B cell (primary cell): ENCODE results near the gene OR8A1. TPM values are rescaled to one million over a fixed set of nuclear protein-coding genes. Genes with fewer than 3 reads are reported as not detected.

ENCODE experiments used
- ATAC-seq: fragments of 200-7000 bp; cut with Tn5 transposase; one replicate; pipeline ENCODE4 v1.10.0; 2021; ENCODE audit warnings: low read depth, mild to moderate bottlenecking, moderate number of reproducible peaks, moderate library complexity
- CTCF ChIA-PET: fragments of 350-600 bp; sonication (Branson Sonifier 250); formaldehyde crosslinking; loops from one replicate; lab custom pipeline; 2021; ENCODE audit warnings: antibody characterized with exemption, inconsistent platforms; lab: Charles Lee
- POLR2A ChIA-PET: fragments of 350-600 bp; sonication (Branson Sonifier 250); formaldehyde crosslinking; loops from one replicate; lab custom pipeline; 2021; ENCODE audit warnings: antibody characterized with exemption; lab: Charles Lee
- DNase-seq: peaks from one replicate; pipeline ENCODE4 v3.0.0; 2013
- H2AFZ ChIP-seq: 2 replicates; pipeline ENCODE4 v1.6.1; 2012; ENCODE audit warnings: mild to moderate bottlenecking, low read depth, low read length; ENCODE audit not compliant: insufficient read depth, poor library complexity, severe bottlenecking
- H3K27ac ChIP-seq, 2 donors: 1 replicate in 1 of 2; 2 replicates in 1 of 2; pipeline ENCODE4 v1.5.1; 2012 to 2013; ENCODE audit warnings: low read length in 2 of 2, mild to moderate bottlenecking in 2 of 2, moderate library complexity in 1 of 2
- H3K27me3 ChIP-seq, 4 experiments: fragments of 200-600 bp in 1 of 4; sonication (generic) in 1 of 4; replicated peaks in 1 of 4; 1 replicate in 2 of 4; 2 replicates in 2 of 4; pipeline versions ENCODE4 v1.6.1 to v1.7.0; 2013 to 2016; ENCODE audit warnings: low read length in 3 of 4, mild to moderate bottlenecking in 2 of 4, mixed read lengths in 1 of 4, moderate library complexity in 1 of 4; ENCODE audit not compliant: insufficient read depth in 4 of 4, control insufficient read depth in 3 of 4; ENCODE audit errors: control extremely low read depth in 1 of 4
- H3K36me3 ChIP-seq, 2 experiments: replicated peaks in 1 of 2; 1 replicate in 1 of 2; 2 replicates in 1 of 2; pipeline versions ENCODE4 v1.6.1 to v1.7.1; 2013; ENCODE audit warnings: low read length in 1 of 2; ENCODE audit not compliant: insufficient read depth in 2 of 2, control insufficient read depth in 1 of 2; ENCODE audit errors: control extremely low read depth in 1 of 2, extremely low read depth in 1 of 2
- H3K4me1 ChIP-seq, 2 donors: fragments of 200-600 bp in 1 of 2; sonication (generic) in 1 of 2; 1 replicate in 1 of 2; 2 replicates in 1 of 2; pipeline versions ENCODE4 v1.5.1 to v1.6.1; 2013 to 2017; ENCODE audit warnings: low read length in 2 of 2; ENCODE audit not compliant: control insufficient read depth in 2 of 2, insufficient read depth in 2 of 2
- H3K4me2 ChIP-seq: replicated peaks from 2 replicates; pipeline ENCODE3; 2012; ENCODE audit warnings: mild to moderate bottlenecking, low read depth, low read length; ENCODE audit not compliant: poor library complexity, severe bottlenecking
- H3K4me3 ChIP-seq, 5 experiments: fragments of 200-600 bp in 1 of 5; sonication (generic) in 1 of 5; 1 replicate in 3 of 5; 2 replicates in 2 of 5; pipeline versions ENCODE4 v1.5.1 to v1.7.0; 2011 to 2016; ENCODE audit warnings: low read length in 4 of 5, mild to moderate bottlenecking in 4 of 5, low read depth in 2 of 5, control low read depth in 1 of 5, moderate library complexity in 1 of 5; ENCODE audit not compliant: insufficient read depth in 1 of 5; ENCODE audit errors: control extremely low read depth in 1 of 5, extremely low read depth in 1 of 5
- H3K79me2 ChIP-seq: fragments of 200-600 bp; sonication (generic); one replicate; pipeline ENCODE4 v1.6.0; 2016; ENCODE audit warnings: low read length; ENCODE audit not compliant: control insufficient read depth, insufficient read depth
- H3K9ac ChIP-seq: fragments of 200-600 bp; sonication (generic); 2 replicates; pipeline ENCODE4 v1.6.1; 2017; ENCODE audit warnings: mild to moderate bottlenecking, low read length, moderate library complexity
- H3K9me3 ChIP-seq, 3 donors: one replicate each; pipeline versions ENCODE4 v1.6.1 to v1.7.1; 2013; ENCODE audit warnings: low read length in 2 of 3; ENCODE audit not compliant: control insufficient read depth in 2 of 3, insufficient read depth in 1 of 3; ENCODE audit errors: control extremely low read depth in 1 of 3
- H4K20me1 ChIP-seq: 2 replicates; pipeline ENCODE4 v1.6.0; 2012; ENCODE audit warnings: mild to moderate bottlenecking, low read length; ENCODE audit not compliant: insufficient read depth, control insufficient read depth, poor library complexity, severe bottlenecking
- H3K27ac Mint-ChIP-seq: one replicate; pipeline ENCODE4 v1.8.0; 2021; ENCODE audit warnings: mixed read lengths
- H3K27me3 Mint-ChIP-seq: one replicate; pipeline ENCODE4 v1.8.0; 2021; ENCODE audit warnings: mixed read lengths
- H3K4me1 Mint-ChIP-seq: one replicate; pipeline ENCODE4 v1.8.0; 2021; ENCODE audit warnings: mixed read lengths
- H3K4me3 Mint-ChIP-seq: one replicate; pipeline ENCODE4 v1.8.0; 2021; ENCODE audit warnings: mixed read lengths
- H3K9me3 Mint-ChIP-seq: one replicate; pipeline ENCODE4 v1.8.0; 2022; ENCODE audit warnings: mixed read lengths; ENCODE audit not compliant: insufficient read depth
- CTCF ChIP-seq: fragments of 200-600 bp; IDR thresholded peaks from one replicate; pipeline ENCODE4 v1.8.0; 2022; ENCODE audit warnings: antibody characterized with exemption, mild to moderate bottlenecking
- EZH2 ChIP-seq: IDR thresholded peaks from 2 replicates; pipeline ENCODE4 v1.6.1; 2012; ENCODE audit warnings: borderline replicate concordance, low read depth, mild to moderate bottlenecking, moderate library complexity, low read length; ENCODE audit not compliant: insufficient read depth, poor library complexity, severe bottlenecking
- WGBS: methylation state at CpG from one replicate; pipeline ENCODE4 v1.1.5; 2013; ENCODE audit warnings: missing lambda C conversion rate; ENCODE audit not compliant: insufficient coverage; 5-methylcytosine and 5-hydroxymethylcytosine counted together
- intact Hi-C: fragments of 100-400 bp; cut with micrococcal nuclease; formaldehyde crosslinking; loops from one replicate; pipeline ENCODE4 v1.10.0; 2022
- polyA plus RNA-seq: library from polyadenylated mRNA; depleted of rRNA; stranded (reverse); fragments of >200 nt; gene quantifications from 2 replicates; pipeline ENCODE4 v1.2.3, GENCODE V29; 2012
- total RNA-seq, 2 donors: library from RNA; stranded (reverse); fragments of 120-200 nt in 1 of 2; gene quantifications; 1 replicate in 1 of 2; 2 replicates in 1 of 2; pipeline versions ENCODE4 v1.2.3 to v1.2.4, GENCODE V29; 2013 to 2022

The OR8A1 gene
- total and polyA plus RNA-seq, 2 donors (not counting 1 experiment from before 2014, with no cell fraction given), result not detected

DNA sequence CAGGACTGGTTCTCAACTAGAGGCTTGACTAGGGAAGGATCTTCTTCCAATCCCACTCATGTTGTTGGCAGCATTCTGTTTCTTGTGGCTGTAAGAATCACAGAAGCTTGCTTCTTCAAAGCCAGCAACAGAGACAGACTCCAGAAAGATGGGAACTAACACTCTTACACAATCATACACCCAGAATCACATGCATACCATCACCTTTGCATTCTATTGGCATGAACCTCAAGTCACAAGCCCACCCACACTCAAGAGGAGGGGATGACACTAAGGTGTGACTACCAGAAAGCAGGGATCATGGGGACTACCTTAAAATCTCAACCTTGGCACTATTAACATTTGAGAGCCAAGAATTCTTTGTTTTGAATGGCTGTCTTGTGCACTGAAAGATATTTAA lies 27.8 kb downstream of the OR8A1 start:
- Histone ChIP-seq H3K27ac (no peak overlapping the region), H3K79me2 (no peaks in the 10 kb centered on the region), H2AFZ (no peak overlapping the region), H3K9me3 (no peaks in the 10 kb centered on the region), H3K9ac (no peak overlapping the region), H3K27me3 (peaks cover 0 to 12% (median 4%) of the 10 kb centered on the region in 4 experiments), H3K36me3 (no peaks in the 10 kb centered on the region), H3K4me3 (no peak overlapping the region), H3K4me1 (no peaks in the 10 kb centered on the region), H4K20me1 (no peaks in the 10 kb centered on the region), H3K4me2 (no peak overlapping the region)
- Mint-ChIP-seq H3K27ac (no peak overlapping the region), H3K4me1 (no peaks in the 10 kb centered on the region), H3K9me3 (peaks cover 2% of the 10 kb centered on the region), H3K4me3 (no peak overlapping the region), H3K27me3 (peaks cover 40% of the 10 kb centered on the region)
- ATAC-seq (no peak), DNase-seq (no peak)
- ChIA-PET POLR2A (no interaction called here), CTCF (no interaction called here)
- intact Hi-C loops, result no loop called here
- TF ChIP-seq CTCF, result no peak
- no peak for TF ChIP-seq EZH2

DNA sequence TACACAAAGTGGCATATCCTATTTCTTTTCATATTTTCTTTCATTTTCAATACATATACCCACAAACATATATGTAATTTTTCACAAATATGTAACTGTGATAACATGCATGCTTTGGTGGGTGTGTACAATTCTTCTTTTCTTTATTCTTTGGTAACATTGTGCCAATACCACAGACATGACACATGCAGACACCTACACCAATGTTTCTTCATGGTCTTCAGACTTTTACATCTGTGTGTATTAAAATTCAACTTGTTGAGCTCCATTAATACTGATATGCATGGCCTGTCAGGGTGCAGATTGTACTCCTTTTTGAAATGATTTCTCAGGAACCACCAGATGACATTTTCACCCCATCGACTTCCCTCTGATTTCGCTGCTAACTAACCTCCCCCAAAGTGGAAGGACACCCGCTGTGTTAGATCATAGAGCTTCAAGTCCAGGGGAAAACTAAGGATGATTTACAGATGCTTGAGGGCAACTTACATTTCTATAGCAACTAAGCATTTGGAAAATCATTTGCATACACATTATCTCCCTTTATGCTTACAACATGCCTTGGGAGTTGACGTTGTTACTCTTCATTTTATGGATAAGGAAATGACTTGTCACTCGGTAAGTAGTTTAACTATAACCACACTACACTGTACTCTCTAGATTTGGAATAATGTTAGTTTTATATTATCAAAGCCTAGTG lies 31.0 kb downstream of the OR8A1 start:
- H3K4me1 Mint-ChIP-seq, result peaks cover 2% of the 10 kb centered on the region

More for the DNA sequence above, 31.0 kb downstream of the OR8A1 start:
- POLR2A ChIA-PET, result no interaction called here
- CTCF ChIA-PET, result interaction anchor here (2.1 kb wide), 1 partner anchor 15 kb away, joined by 5 read pairs; no protein-coding TSS in a partner anchor
- intact Hi-C loops, result no loop called here
- Histone ChIP-seq H3K9me3 (no peaks in the 10 kb centered on the region), H3K27me3 (peaks cover 0 to 11% (median 3%) of the 10 kb centered on the region in 4 experiments), H3K9ac (no peak overlapping the region), H3K4me3 (no peak overlapping the region), H3K36me3 (no peaks in the 10 kb centered on the region), H3K79me2 (no peaks in the 10 kb centered on the region), H3K27ac (no peak overlapping the region), H3K4me1 (peaks cover 1 to 2% of the 10 kb centered on the region in 2 donors), H2AFZ (no peak overlapping the region), H3K4me2 (no peak overlapping the region), H4K20me1 (no peaks in the 10 kb centered on the region)
- DNase-seq (no peak), ATAC-seq (no peak)
- H3K9me3 Mint-ChIP-seq, result peaks cover 2% of the 10 kb centered on the region
- TF ChIP-seq EZH2 (no peak), CTCF (no peak)
- H3K27ac Mint-ChIP-seq, result no peak overlapping the region
- peaks cover 45% of the 10 kb centered on the region for H3K27me3 Mint-ChIP-seq
- H3K4me3 Mint-ChIP-seq, result no peak overlapping the region
- no CpG with 5 or more reads among the region's 5 CpGs for WGBS
